ENCODE measurements around the gene FRRS1L.

The FRRS1L gene

DNA sequence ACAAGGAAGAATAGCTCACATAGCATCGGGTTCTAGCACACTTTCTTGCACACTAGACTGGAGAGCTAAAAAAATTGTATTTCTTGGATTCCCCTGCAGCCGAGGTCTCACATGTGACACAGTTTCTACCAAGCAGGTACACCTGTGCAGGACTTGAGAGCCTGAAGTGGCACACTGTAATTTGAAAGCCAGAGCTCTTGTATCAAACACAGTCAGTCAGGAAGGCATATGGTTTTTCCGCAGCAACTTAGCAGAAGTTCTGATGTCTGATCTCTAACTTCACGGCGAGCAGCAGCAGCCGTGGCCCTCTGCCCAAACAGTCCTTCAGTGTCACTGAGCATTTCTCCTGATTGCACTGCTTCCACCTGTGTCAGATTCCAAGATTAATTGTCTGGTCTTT, 72.8 kb downstream of the FRRS1L start:
- TF ChIP-seq GATA2 (IDR thresholded peaks at IDR 0.05; ENCODE audit: low read depth, low read length) (no peak), GATA3 (IDR thresholded peaks at IDR 0.05; ENCODE audit: low read depth, low read length) (no peak)

- TF ChIP-seq GATA3 (IDR thresholded peaks at IDR 0.05; ENCODE audit: low read depth, low read length) (no peak), GATA2 (IDR thresholded peaks at IDR 0.05; ENCODE audit: low read depth, low read length) (no peak)
These were observed 74.5 kb downstream of the FRRS1L start for GRCh38 chr9:109092587-109092986.

GRCh38 chr9:109092051-109092580, 74.9 kb downstream of the FRRS1L start:
- no peak for TF ChIP-seq GATA2 (IDR thresholded peaks at IDR 0.05; ENCODE audit: low read depth, low read length)

DNA sequence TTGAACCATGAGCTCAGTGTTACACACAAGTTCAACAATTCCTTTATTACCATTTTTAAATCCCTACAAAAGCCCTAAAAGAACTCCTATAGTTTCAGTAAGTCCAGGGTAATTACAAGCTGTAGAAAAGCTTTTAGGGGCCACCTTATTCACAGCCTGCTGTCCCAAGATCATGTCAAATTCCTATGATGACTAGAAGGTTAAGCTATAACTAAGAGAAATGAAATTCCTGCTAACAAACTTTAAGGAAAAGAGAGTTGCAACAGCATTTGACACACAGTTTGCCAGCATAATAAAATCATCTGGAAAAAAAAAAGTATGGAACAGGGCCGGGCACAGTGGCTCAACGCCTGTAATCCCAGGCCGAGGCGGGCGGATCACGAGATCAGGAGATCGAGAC, 78.8 kb downstream of the FRRS1L start:
- TF ChIP-seq GATA3 (IDR thresholded peaks at IDR 0.05; ENCODE audit: low read depth, low read length) (no peak), GATA2 (IDR thresholded peaks at IDR 0.05; ENCODE audit: low read depth, low read length) (no peak)

DNA sequence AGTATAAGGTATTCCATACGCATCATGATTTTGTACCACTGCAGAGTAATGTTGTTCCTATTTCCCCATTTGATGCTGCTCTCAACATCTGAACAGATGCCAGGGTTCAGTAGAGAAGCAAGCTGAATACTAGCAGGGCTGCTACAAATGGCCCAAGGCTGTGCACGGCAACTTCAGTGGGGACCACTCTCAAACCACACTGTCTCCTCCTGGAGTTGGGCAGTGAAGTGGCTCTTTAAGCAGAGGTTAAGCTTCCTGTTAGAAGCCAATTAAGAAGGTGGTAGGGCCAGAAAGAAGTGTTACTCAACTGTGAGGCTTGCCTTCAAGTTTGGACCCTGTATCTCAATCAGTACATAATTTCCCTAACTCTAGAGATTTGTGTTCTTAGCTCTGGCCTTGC, 79.3 kb downstream of the FRRS1L start:
- no peak for TF ChIP-seq GATA3 (IDR thresholded peaks at IDR 0.05; ENCODE audit: low read depth, low read length)
- no peak for TF ChIP-seq GATA2 (IDR thresholded peaks at IDR 0.05; ENCODE audit: low read depth, low read length)

DNA sequence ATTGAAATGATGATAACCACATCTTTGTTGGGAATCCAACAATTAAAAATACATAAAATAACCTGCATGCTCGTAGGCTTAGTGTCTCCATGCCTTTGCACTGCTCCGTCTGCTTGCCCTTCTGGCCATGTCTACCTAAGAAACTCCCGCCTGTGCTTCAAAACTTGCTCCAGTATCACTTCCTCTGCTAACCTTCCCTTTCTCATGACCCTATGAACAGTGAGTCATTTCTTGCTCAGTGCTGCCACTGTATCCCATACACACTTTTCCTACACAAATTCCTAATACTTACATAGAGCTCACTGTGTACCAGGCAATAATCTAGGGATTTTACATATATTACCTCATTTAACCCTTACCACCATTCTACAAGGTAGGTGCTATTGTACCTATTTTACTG, 80.8 kb downstream of the FRRS1L start:
- no peak for TF ChIP-seq GATA3 (IDR thresholded peaks at IDR 0.05; ENCODE audit: low read depth, low read length)
- no peak for TF ChIP-seq GATA2 (IDR thresholded peaks at IDR 0.05; ENCODE audit: low read depth, low read length)

DNA sequence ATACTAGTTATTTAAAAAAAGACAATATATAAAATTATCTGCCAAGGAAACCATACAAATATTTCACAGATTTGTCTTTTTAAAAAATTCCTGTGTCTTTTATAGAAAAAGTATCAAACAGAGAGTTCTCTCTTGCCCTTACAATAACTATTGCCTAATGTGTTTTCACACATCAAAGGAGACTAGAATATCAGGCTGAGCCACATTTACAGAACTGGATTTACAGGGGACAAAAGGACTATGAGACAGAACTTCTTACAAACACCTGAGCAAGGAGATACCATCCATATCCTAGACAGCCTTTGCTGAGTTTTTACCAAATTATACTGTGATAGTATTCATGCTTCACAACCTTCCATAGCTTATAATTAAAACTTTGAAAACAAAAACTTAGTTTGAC, 81.5 kb downstream of the FRRS1L start:
- TF ChIP-seq GATA3 (IDR thresholded peaks at IDR 0.05; ENCODE audit: low read depth, low read length), result no peak
- TF ChIP-seq GATA2 (IDR thresholded peaks at IDR 0.05; ENCODE audit: low read depth, low read length), result no peak

GRCh38 chr9:109083813-109084405, 83.1 kb downstream of the FRRS1L start:
- TF ChIP-seq GATA2 (IDR thresholded peaks at IDR 0.05; ENCODE audit: low read depth, low read length), result no peak
- no peak for TF ChIP-seq GATA3 (IDR thresholded peaks at IDR 0.05; ENCODE audit: low read depth, low read length)

DNA sequence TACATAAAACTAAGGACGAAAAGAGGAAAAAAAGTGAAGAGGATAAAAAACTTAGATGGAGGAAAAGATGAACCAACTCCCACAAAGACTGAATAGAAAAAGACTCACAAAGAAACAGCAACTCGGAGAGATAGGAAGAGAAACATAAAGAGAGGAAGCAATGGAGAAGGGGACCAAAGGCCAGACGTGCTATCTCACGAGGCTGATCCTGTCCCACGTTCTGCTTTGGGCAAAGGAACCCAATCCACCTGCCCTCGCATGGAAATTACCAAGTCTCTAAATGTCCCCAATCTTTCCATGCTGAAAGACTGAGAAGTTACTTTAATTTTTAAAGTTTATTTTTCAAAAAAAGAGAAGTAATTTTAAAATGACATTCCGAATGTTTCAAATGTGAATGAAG, 83.9 kb downstream of the FRRS1L start:
- TF ChIP-seq GATA2 (IDR thresholded peaks at IDR 0.05; ENCODE audit: low read depth, low read length) (no peak), GATA3 (IDR thresholded peaks at IDR 0.05; ENCODE audit: low read depth, low read length) (no peak)

DNA sequence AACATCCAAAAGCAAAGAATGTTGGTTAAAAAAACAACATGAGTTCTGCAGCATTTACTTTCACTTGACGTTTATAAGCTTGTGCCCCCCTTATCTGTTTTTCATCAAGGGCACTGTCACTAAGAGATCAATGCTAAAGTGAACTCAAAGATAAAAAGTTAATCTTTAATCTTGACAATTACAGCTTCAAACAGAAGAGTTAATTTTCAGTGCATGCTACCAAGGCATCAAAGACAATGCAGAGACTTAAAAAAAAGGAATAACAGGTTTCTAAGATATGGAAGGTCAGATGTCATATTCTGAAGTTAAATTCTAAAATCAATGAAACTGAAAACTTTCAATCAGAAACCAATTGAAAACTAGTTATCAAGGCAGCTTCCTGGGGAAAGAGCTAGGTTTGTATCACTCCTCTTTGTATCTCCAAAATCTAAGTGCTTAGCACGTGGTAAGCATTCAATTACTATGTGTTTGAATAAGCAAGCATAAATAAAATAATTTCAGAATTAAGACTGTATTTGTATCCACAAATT, 84.9 kb downstream of the FRRS1L start:
- TF ChIP-seq GATA3 (IDR thresholded peaks at IDR 0.05; ENCODE audit: low read depth, low read length) (no peak), GATA2 (IDR thresholded peaks at IDR 0.05; ENCODE audit: low read depth, low read length) (no peak)
